Glutamatergic neuron (in vitro differentiated cells): Measurements from ENCODE around the gene TRAPPC8. TPM values are rescaled to one million over a fixed set of nuclear protein-coding genes. Genes with fewer than 3 reads are reported as not detected.
A peak's percentile ranks its signal among the peaks of the same experiment; 100 is the strongest.

Experiments used
- DNase-seq: peaks from one replicate; pipeline ENCODE4 v3.0.0; 2022
- H3K27ac Mint-ChIP-seq: one replicate; pipeline ENCODE4 v1.8.0; 2020; ENCODE audit warnings: mild to moderate bottlenecking, mixed read lengths, inconsistent platforms; ENCODE audit not compliant: unreplicated experiment
- H3K27me3 Mint-ChIP-seq: one replicate; pipeline ENCODE4 v1.8.0; 2020; ENCODE audit warnings: mild to moderate bottlenecking, moderate library complexity, mixed read lengths, inconsistent platforms; ENCODE audit not compliant: unreplicated experiment
- H3K36me3 Mint-ChIP-seq: one replicate; pipeline ENCODE4 v1.8.0; 2020; ENCODE audit warnings: mild to moderate bottlenecking, mixed read lengths, inconsistent platforms; ENCODE audit not compliant: unreplicated experiment
- H3K4me1 Mint-ChIP-seq: one replicate; pipeline ENCODE4 v1.8.0; 2020; ENCODE audit warnings: mild to moderate bottlenecking, low read depth, mixed read lengths, inconsistent platforms; ENCODE audit not compliant: unreplicated experiment
- H3K4me3 Mint-ChIP-seq: one replicate; pipeline ENCODE4 v1.8.0; 2020; ENCODE audit warnings: mild to moderate bottlenecking, mixed read lengths, inconsistent platforms; ENCODE audit not compliant: unreplicated experiment
- H3K9me3 Mint-ChIP-seq: one replicate; pipeline ENCODE4 v1.8.0; 2020; ENCODE audit warnings: mild to moderate bottlenecking, moderate library complexity, mixed read lengths, inconsistent platforms; ENCODE audit not compliant: unreplicated experiment
- CTCF ChIP-seq: fragments of 200-600 bp; sonication (generic); IDR thresholded peaks from one replicate; pipeline ENCODE4 v1.5.0; 2021; ENCODE audit not compliant: partially characterized antibody, unreplicated experiment
- total RNA-seq: library from RNA; stranded (reverse); fragmentation: NEBNext Ultra II Directional; extraction: Animal tissue kit (Norgen Biotek cat#: 25700); gene quantifications from one replicate; pipeline ENCODE4 v1.2.1, GENCODE V29; 2021; ENCODE audit not compliant: unreplicated experiment

The TRAPPC8 gene
- total RNA-seq, 1 donor from 2014 or later: 41.0 TPM

GRCh38 chr18:31877900-31878299 is 65.0 kb downstream of the TRAPPC8 start:
- DNase-seq: no peak
- TF ChIP-seq CTCF: no peak
- H3K4me1 Mint-ChIP-seq: no peaks in the 10 kb centered on the region
- peaks cover 2% of the 10 kb centered on the region for H3K27me3 Mint-ChIP-seq
- H3K27ac Mint-ChIP-seq: no peak overlapping the region
- peaks cover 2% of the 10 kb centered on the region for H3K9me3 Mint-ChIP-seq
- no peak overlapping the region for H3K4me3 Mint-ChIP-seq
- H3K36me3 Mint-ChIP-seq: peaks cover 32% of the 10 kb centered on the region

GRCh38 chr18:31876707-31877106 is 66.2 kb downstream of the TRAPPC8 start:
- peaks cover 25% of the 10 kb centered on the region for H3K36me3 Mint-ChIP-seq
- H3K9me3 Mint-ChIP-seq: peaks cover 2% of the 10 kb centered on the region
- DNase-seq: no peak
- no peak overlapping the region for H3K4me3 Mint-ChIP-seq
- peaks cover 3% of the 10 kb centered on the region for H3K27me3 Mint-ChIP-seq
- H3K27ac Mint-ChIP-seq: peak overlapping the region; percentile 3
- TF ChIP-seq CTCF: no peak
- H3K4me1 Mint-ChIP-seq: no peaks in the 10 kb centered on the region

GRCh38 chr18:31875301-31875700 is 67.6 kb downstream of the TRAPPC8 start:
- DNase-seq: no peak
- H3K36me3 Mint-ChIP-seq: peaks cover 11% of the 10 kb centered on the region
- H3K4me1 Mint-ChIP-seq: no peaks in the 10 kb centered on the region
- H3K9me3 Mint-ChIP-seq: peaks cover 2% of the 10 kb centered on the region
- TF ChIP-seq CTCF: no peak
- H3K4me3 Mint-ChIP-seq: no peak overlapping the region
- H3K27me3 Mint-ChIP-seq: peaks cover 3% of the 10 kb centered on the region
- no peak overlapping the region for H3K27ac Mint-ChIP-seq

GRCh38 chr18:31863103-31863502 is 79.8 kb downstream of the TRAPPC8 start:
- no peaks in the 10 kb centered on the region for H3K36me3 Mint-ChIP-seq
- H3K4me1 Mint-ChIP-seq: no peaks in the 10 kb centered on the region
- no peaks in the 10 kb centered on the region for H3K9me3 Mint-ChIP-seq
- no peak for TF ChIP-seq CTCF
- no peak overlapping the region for H3K4me3 Mint-ChIP-seq
- no peaks in the 10 kb centered on the region for H3K27me3 Mint-ChIP-seq
- H3K27ac Mint-ChIP-seq: no peak overlapping the region
- no peak for DNase-seq

GRCh38 chr18:31860488-31860887 is 82.4 kb downstream of the TRAPPC8 start:
- Mint-ChIP-seq H3K27me3 (no peaks in the 10 kb centered on the region), H3K9me3 (no peaks in the 10 kb centered on the region), H3K4me3 (no peak overlapping the region), H3K36me3 (no peaks in the 10 kb centered on the region), H3K27ac (no peak overlapping the region), H3K4me1 (no peaks in the 10 kb centered on the region)
- TF ChIP-seq CTCF: no peak
- no peak for DNase-seq
